Activated naive CD8-positive, alpha-beta T cell treated with anti-CD3 and anti-CD28 coated beads, Interleukin-2, amount 50 U/mL, for 24 hours (primary cell): Measurements from ENCODE around the gene UMOD.
"Not testable (repeated sequence)": the region's sequence is repeated elsewhere in the genome, so short reads cannot be mapped to it uniquely, and the experiment has no call there.

Experiments
- ATAC-seq: fragments of 150-1000 bp; cut with Tn5 transposase; one replicate; pipeline ENCODE4 v1.10.0; 2021
- DNase-seq: peaks from one replicate; pipeline ENCODE4 v3.0.0; 2021
- H3K27ac Mint-ChIP-seq: one replicate; pipeline ENCODE4 v1.8.0; 2021; ENCODE audit warnings: mild to moderate bottlenecking, mixed read lengths
- H3K27me3 Mint-ChIP-seq: one replicate; pipeline ENCODE4 v1.8.0; 2021; ENCODE audit warnings: mixed read lengths
- H3K36me3 Mint-ChIP-seq: one replicate; pipeline ENCODE4 v1.8.0; 2021; ENCODE audit warnings: low read depth, mixed read lengths
- H3K4me1 Mint-ChIP-seq: one replicate; pipeline ENCODE4 v1.8.0; 2021; ENCODE audit warnings: mixed read lengths
- H3K4me3 Mint-ChIP-seq: one replicate; pipeline ENCODE4 v1.8.0; 2021; ENCODE audit warnings: mild to moderate bottlenecking, moderate library complexity, mixed read lengths
- H3K9me3 Mint-ChIP-seq: one replicate; pipeline ENCODE4 v1.8.0; 2021; ENCODE audit warnings: mixed read lengths

Gene UMOD

GRCh38 chr16:20321051-20321450 is 31.5 kb downstream of the UMOD start:
- not testable (repeated sequence) for H3K4me1 Mint-ChIP-seq, H3K27me3 Mint-ChIP-seq, H3K9me3 Mint-ChIP-seq, H3K36me3 Mint-ChIP-seq, H3K27ac Mint-ChIP-seq, H3K4me3 Mint-ChIP-seq, ATAC-seq, DNase-seq

DNA sequence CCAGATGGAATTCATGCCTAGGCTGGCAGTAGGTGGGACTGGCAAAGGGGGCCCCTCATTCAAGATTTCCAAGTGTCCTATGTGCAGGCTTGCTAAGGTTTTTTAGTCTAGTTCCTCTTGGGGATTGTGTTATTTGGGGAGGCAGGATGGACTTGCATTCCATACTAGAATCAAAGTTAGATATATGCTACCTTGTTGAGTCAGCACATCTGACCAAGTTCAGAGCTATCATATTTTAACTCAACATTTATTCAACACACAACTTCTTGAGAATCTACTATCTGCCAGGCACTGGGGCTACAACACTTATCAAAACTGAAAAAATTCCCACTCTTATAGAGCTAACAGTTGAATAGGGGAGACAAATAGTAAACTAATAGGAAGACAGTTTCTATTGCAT is 31.9 kb downstream of the UMOD start:
- Mint-ChIP-seq H3K27me3 (peaks cover 1% of the 10 kb centered on the region), H3K4me1 (no peaks in the 10 kb centered on the region)

GRCh38 chr16:20320178-20320577 is 32.3 kb downstream of the UMOD start:
- ATAC-seq (no peak), DNase-seq (no peak)
- H3K9me3 Mint-ChIP-seq: no peaks in the 10 kb centered on the region
- peaks cover 1% of the 10 kb centered on the region for H3K27me3 Mint-ChIP-seq
- no peaks in the 10 kb centered on the region for H3K36me3 Mint-ChIP-seq
- H3K27ac Mint-ChIP-seq: no peak overlapping the region
- no peak overlapping the region for H3K4me3 Mint-ChIP-seq
- H3K4me1 Mint-ChIP-seq: no peaks in the 10 kb centered on the region

More for the DNA sequence above, 31.9 kb downstream of the UMOD start:
- DNase-seq: no peak
- Mint-ChIP-seq H3K4me3 (no peak overlapping the region), H3K27ac (no peak overlapping the region), H3K9me3 (no peaks in the 10 kb centered on the region), H3K36me3 (no peaks in the 10 kb centered on the region)
- no peak for ATAC-seq

- DNase-seq (no peak), ATAC-seq (no peak)
- Mint-ChIP-seq H3K27me3 (peaks cover 1% of the 10 kb centered on the region), H3K27ac (no peak overlapping the region), H3K4me1 (no peaks in the 10 kb centered on the region), H3K4me3 (no peak overlapping the region), H3K36me3 (no peaks in the 10 kb centered on the region), H3K9me3 (no peaks in the 10 kb centered on the region)
Observed at GRCh38 chr16:20319406-20319805, 33.1 kb downstream of the UMOD start.

DNA sequence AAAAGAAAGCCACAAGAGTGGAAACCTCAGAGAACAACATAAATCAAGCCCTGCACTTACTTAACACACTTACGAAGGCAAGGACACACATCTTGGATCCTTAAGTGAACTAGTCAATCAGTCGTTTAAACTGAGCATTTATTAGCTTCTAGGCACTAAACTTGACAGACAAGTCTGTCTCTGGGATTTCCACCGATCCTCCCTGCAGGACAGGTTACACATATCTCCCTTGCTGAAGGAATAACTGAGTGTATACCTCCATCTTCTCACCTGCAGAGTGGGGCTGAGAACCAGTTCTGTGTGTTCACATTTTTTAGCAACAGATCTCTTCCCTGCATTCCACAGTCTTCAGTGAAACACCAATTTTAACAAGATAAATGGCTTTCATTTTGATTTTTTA is 34.1 kb downstream of the UMOD start:
- no peaks in the 10 kb centered on the region for H3K9me3 Mint-ChIP-seq
- H3K4me1 Mint-ChIP-seq: no peaks in the 10 kb centered on the region
- no peak overlapping the region for H3K27ac Mint-ChIP-seq
- H3K4me3 Mint-ChIP-seq: no peak overlapping the region
- ATAC-seq: no peak
- H3K36me3 Mint-ChIP-seq: no peaks in the 10 kb centered on the region
- peaks cover 1% of the 10 kb centered on the region for H3K27me3 Mint-ChIP-seq
- no peak for DNase-seq

DNA sequence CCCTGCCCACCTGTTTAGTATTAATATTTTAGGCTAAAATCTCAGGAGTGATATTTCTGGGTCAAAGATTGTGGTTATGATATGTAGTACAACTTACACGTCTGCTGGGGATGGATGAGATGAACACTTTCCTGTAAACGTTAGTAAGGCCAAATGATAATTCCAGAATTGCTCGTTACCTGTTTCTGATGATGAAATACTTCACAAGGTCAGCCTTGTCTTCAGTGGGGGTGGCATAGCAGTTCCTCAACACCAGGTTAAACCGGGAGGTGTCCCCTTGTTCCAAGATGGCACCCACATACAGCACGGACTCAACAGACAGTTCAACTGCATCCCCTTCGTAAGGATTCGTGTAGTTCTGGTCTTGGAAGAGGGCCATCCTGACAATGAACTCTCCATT is 34.5 kb downstream of the UMOD start:
- no peaks in the 10 kb centered on the region for H3K36me3 Mint-ChIP-seq
- DNase-seq (no peak), ATAC-seq (no peak)
- H3K4me1 Mint-ChIP-seq: no peaks in the 10 kb centered on the region
- no peak overlapping the region for H3K27ac Mint-ChIP-seq
- H3K4me3 Mint-ChIP-seq: no peak overlapping the region
- H3K9me3 Mint-ChIP-seq: no peaks in the 10 kb centered on the region
- H3K27me3 Mint-ChIP-seq: peaks cover 1% of the 10 kb centered on the region

- Mint-ChIP-seq H3K4me1 (no peaks in the 10 kb centered on the region), H3K27me3 (no peaks in the 10 kb centered on the region), H3K9me3 (no peaks in the 10 kb centered on the region), H3K36me3 (no peaks in the 10 kb centered on the region), H3K27ac (no peak overlapping the region), H3K4me3 (no peak overlapping the region)
- DNase-seq (no peak), ATAC-seq (no peak)
Observed at GRCh38 chr16:20317117-20317516, 35.4 kb downstream of the UMOD start.

- Mint-ChIP-seq H3K4me1 (no peaks in the 10 kb centered on the region), H3K27me3 (no peaks in the 10 kb centered on the region), H3K4me3 (no peak overlapping the region), H3K27ac (no peak overlapping the region), H3K36me3 (no peaks in the 10 kb centered on the region), H3K9me3 (no peaks in the 10 kb centered on the region)
- DNase-seq (no peak), ATAC-seq (no peak)
Observed at GRCh38 chr16:20316715-20317114, 35.8 kb downstream of the UMOD start.

DNA sequence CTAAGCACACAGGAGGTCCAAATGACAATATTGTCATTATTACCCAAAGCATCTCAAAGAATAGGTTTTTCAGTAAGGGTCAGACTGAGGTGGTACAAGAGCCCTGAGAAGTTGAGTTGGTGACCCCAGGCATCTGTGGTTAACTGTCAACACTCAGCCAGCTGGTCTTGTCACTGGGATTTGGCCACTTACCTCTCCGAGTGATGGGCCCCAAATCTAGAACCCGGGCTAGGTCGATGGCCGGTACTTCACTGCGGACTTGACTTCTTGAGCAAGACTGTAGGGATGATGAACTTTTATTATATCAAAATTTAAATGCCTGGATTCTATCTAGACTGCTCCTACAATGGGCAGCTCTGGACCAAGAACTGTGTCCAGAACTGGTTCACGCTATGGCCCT is 36.8 kb downstream of the UMOD start:
- Mint-ChIP-seq H3K27ac (no peak overlapping the region), H3K27me3 (no peaks in the 10 kb centered on the region), H3K4me3 (no peak overlapping the region), H3K9me3 (no peaks in the 10 kb centered on the region), H3K4me1 (no peaks in the 10 kb centered on the region), H3K36me3 (no peaks in the 10 kb centered on the region)
- DNase-seq (no peak), ATAC-seq (no peak)

- Mint-ChIP-seq H3K9me3 (no peaks in the 10 kb centered on the region), H3K36me3 (no peaks in the 10 kb centered on the region), H3K27me3 (no peaks in the 10 kb centered on the region), H3K4me1 (no peaks in the 10 kb centered on the region), H3K4me3 (no peak overlapping the region), H3K27ac (no peak overlapping the region)
- DNase-seq: no peak
- ATAC-seq: no peak
Observed at GRCh38 chr16:20314575-20314974, 37.9 kb downstream of the UMOD start.

DNA sequence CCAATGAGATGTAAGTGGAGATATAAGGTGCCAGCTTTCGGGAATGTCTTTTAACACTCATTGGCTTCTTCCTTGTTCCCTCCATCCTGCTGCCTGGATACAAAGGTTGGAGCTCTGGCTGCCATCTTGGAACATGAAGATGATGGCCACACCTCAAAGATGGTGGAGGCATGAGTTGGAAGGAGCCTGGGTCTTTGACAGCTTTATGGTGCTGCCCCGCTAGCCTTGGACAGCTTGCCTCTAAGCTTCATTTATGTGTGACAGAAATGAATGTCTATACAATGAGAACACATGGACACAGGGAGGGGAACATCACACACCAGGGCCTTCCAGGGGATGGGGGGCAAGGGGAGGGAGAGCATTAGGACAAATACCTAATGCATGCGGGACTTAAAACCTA is 38.8 kb downstream of the UMOD start:
- Mint-ChIP-seq H3K36me3 (no peaks in the 10 kb centered on the region), H3K4me3 (no peak overlapping the region), H3K27ac (no peak overlapping the region), H3K4me1 (no peaks in the 10 kb centered on the region), H3K27me3 (no peaks in the 10 kb centered on the region), H3K9me3 (no peaks in the 10 kb centered on the region)
- DNase-seq (no peak), ATAC-seq (no peak)

DNA sequence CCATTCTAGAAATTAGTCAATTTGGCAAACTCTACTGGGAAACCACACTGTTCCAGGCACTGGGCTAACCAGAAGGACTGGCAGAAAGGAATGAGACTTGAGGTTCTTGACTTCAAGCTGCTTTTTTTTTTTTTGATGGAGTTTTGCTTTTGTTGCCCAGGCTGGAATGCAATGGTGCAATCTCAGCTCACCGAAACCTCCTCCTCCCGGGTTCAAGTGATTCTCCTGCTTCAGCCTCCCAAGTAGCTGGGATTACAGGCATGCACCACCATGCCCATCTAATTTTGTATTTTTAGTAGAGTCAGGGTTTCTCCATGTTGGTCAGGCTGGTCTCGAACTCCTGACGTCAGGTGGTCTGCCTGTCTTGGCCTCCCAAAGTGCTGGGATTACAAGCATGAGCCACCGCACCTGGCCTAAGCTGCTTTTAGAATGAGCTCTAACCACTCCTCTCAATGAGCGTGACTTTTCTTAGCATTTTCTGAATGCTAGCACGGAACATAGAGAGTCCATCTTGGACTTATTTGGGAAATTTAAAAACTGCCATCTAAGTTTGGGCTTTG is 39.9 kb downstream of the UMOD start:
- H3K9me3 Mint-ChIP-seq, H3K4me1 Mint-ChIP-seq, DNase-seq, H3K4me3 Mint-ChIP-seq, H3K27ac Mint-ChIP-seq, H3K36me3 Mint-ChIP-seq, H3K27me3 Mint-ChIP-seq, ATAC-seq: not testable (repeated sequence)

DNA sequence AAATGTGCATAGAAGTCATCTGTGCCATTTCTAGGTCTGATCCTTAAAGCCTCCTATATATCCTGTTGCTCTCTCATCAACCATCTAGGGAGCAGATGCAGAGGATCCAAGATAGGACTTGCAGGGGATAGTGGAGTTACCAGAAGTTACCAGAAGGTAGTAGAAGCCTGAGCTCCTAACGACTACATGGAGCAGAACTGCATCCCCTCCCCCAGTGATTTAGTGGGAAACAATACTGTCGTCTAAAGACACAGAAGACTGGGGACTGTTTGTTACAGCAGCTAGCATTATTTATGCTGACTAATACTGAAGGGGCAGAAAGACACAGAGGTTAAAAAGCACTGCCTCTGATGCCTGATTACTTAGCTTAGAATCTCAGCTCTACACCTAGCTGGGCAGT is 41.0 kb downstream of the UMOD start:
- Mint-ChIP-seq H3K27me3 (no peaks in the 10 kb centered on the region), H3K27ac (no peak overlapping the region), H3K9me3 (no peaks in the 10 kb centered on the region), H3K4me1 (no peaks in the 10 kb centered on the region), H3K4me3 (no peak overlapping the region), H3K36me3 (no peaks in the 10 kb centered on the region)
- DNase-seq (no peak), ATAC-seq (no peak)

- ATAC-seq (no peak), DNase-seq (no peak)
- no peaks in the 10 kb centered on the region for H3K4me1 Mint-ChIP-seq
- H3K9me3 Mint-ChIP-seq: no peaks in the 10 kb centered on the region
- H3K27ac Mint-ChIP-seq: no peak overlapping the region
- H3K27me3 Mint-ChIP-seq: no peaks in the 10 kb centered on the region
- H3K36me3 Mint-ChIP-seq: no peaks in the 10 kb centered on the region
- H3K4me3 Mint-ChIP-seq: no peak overlapping the region
Observed at GRCh38 chr16:20310421-20311395, 41.8 kb downstream of the UMOD start.

DNA sequence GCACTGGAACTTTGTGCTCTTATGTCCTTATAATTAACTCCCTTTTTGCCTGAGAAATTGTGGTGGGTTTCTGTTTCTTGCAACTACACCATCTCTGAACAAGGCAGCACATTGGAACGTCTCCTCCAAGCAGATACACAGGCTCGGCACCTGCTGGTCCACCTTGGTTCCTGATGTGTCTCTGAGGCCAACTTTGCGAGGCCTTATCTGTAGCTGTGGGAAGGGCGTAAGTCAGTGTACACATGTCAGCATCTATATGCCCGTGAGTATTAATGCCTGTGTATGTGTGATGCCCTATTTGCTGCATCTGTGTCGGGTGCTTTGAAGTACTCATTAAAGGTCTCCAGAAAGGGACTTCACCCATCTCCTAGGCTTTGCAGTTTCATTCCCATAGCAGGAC is 42.7 kb downstream of the UMOD start:
- no peak for DNase-seq
- H3K4me3 Mint-ChIP-seq: no peak overlapping the region
- no peaks in the 10 kb centered on the region for H3K36me3 Mint-ChIP-seq
- H3K4me1 Mint-ChIP-seq: no peaks in the 10 kb centered on the region
- no peak for ATAC-seq
- H3K27me3 Mint-ChIP-seq: no peaks in the 10 kb centered on the region
- H3K27ac Mint-ChIP-seq: no peak overlapping the region
- H3K9me3 Mint-ChIP-seq: no peaks in the 10 kb centered on the region
